SK-N-SH treated with all-trans-retinoic acid at 6 μM for 48 hours (cell line): ENCODE data around the gene ARHGDIG.

Experiments used
- ATAC-seq: fragments of 200-7000 bp; cut with Tn5 transposase; 3 replicates; pipeline ENCODE4 v1.9.1; 2020; ENCODE audit warnings: mild to moderate bottlenecking, moderate library complexity
- ARNTL ChIP-seq: fragments of 450-650 bp; formaldehyde crosslinking; IDR thresholded peaks from 2 replicates; pipeline ENCODE4 v1.5.0; 2020; ENCODE audit warnings: low read depth, mild to moderate bottlenecking, moderate library complexity, borderline replicate concordance
- BACH2 ChIP-seq: fragments of 250-450 bp; sonication (Bioruptor Pico); IDR thresholded peaks from 2 replicates; pipeline ENCODE4 v1.9.0; 2021; ENCODE audit warnings: mild to moderate bottlenecking, borderline replicate concordance
- CREB5 ChIP-seq: fragments of 250-450 bp; sonication (Bioruptor Pico); IDR thresholded peaks from 2 replicates; pipeline ENCODE4 v1.5.1; 2020; ENCODE audit warnings: low read depth, mild to moderate bottlenecking, moderate library complexity
- CSDC2 ChIP-seq: fragments of 250-450 bp; sonication (Bioruptor Pico); IDR thresholded peaks from 2 replicates; pipeline ENCODE4 v1.5.0; 2020; ENCODE audit warnings: mild to moderate bottlenecking, moderate library complexity
- CSRNP3 ChIP-seq: fragments of 250-450 bp; sonication (Bioruptor Pico); IDR thresholded peaks from 2 replicates; pipeline ENCODE4 v1.5.1; 2021; ENCODE audit warnings: mild to moderate bottlenecking, moderate library complexity
- ESRRG ChIP-seq: fragments of 250-450 bp; sonication (Bioruptor Pico); IDR thresholded peaks from 2 replicates; pipeline ENCODE4 v1.6.1; 2021; ENCODE audit warnings: mild to moderate bottlenecking
- GLIS3 ChIP-seq: fragments of 250-450 bp; sonication (Bioruptor Pico); IDR thresholded peaks from 2 replicates; pipeline ENCODE4 v1.5.0; 2020; ENCODE audit warnings: mild to moderate bottlenecking, moderate library complexity
- ISL1 ChIP-seq: fragments of 250-450 bp; sonication (Bioruptor Pico); IDR thresholded peaks from 2 replicates; pipeline ENCODE4 v2.1.2; 2022; ENCODE audit warnings: mild to moderate bottlenecking, moderate library complexity
- OSR1 ChIP-seq: fragments of 250-450 bp; sonication (Bioruptor Pico); IDR thresholded peaks from 2 replicates; pipeline ENCODE4 v1.8.0; 2022; ENCODE audit warnings: moderate library complexity, mild to moderate bottlenecking, inconsistent platforms
- PATZ1 ChIP-seq: fragments of 250-450 bp; sonication (Bioruptor Pico); IDR thresholded peaks from 2 replicates; pipeline ENCODE4 v1.8.0; 2020; ENCODE audit warnings: mild to moderate bottlenecking, moderate library complexity, borderline replicate concordance
- POU6F1 ChIP-seq: fragments of 250-450 bp; sonication (Bioruptor Pico); IDR thresholded peaks from 2 replicates; pipeline ENCODE4 v1.8.0; 2021; ENCODE audit warnings: low read depth, mild to moderate bottlenecking, moderate library complexity, borderline replicate concordance
- PPARA ChIP-seq: fragments of 250-450 bp; sonication (Bioruptor Pico); IDR thresholded peaks from 2 replicates; pipeline ENCODE4 v1.5.0; 2020; ENCODE audit warnings: mild to moderate bottlenecking, borderline replicate concordance
- TSHZ2 ChIP-seq: fragments of 250-450 bp; sonication (Bioruptor Pico); IDR thresholded peaks from 2 replicates; pipeline ENCODE4 v1.5.0; 2020; ENCODE audit warnings: mild to moderate bottlenecking, moderate library complexity
- ZC3H10 ChIP-seq: fragments of 250-450 bp; sonication (Bioruptor Pico); IDR thresholded peaks from 2 replicates; pipeline ENCODE4 v1.5.1; 2021; ENCODE audit warnings: mild to moderate bottlenecking, moderate library complexity
- ZFP3 ChIP-seq: fragments of 250-450 bp; sonication (Bioruptor Pico); IDR thresholded peaks from 2 replicates; pipeline ENCODE4 v1.5.0; 2020; ENCODE audit warnings: mild to moderate bottlenecking, moderate library complexity
- ZFP30 ChIP-seq: fragments of 450-650 bp; formaldehyde crosslinking; IDR thresholded peaks from 2 replicates; pipeline ENCODE4 v1.5.0; 2022; ENCODE audit warnings: mild to moderate bottlenecking, moderate library complexity

ARHGDIG gene

GRCh38 chr16:247027-247426, 33.4 kb upstream of the ARHGDIG start:
- no peak for ATAC-seq
- no peak for TF ChIP-seq PATZ1 (CRISPR knock-in tag)
- TF ChIP-seq CSRNP3 (CRISPR knock-in tag) = no peak
- TF ChIP-seq ZFP3 (CRISPR knock-in tag) = no peak
- TF ChIP-seq ZFP30 (CRISPR knock-in tag) = no peak
- TF ChIP-seq BACH2 = no peak
- TF ChIP-seq OSR1 = no peak

- TF ChIP-seq OSR1 (no peak), PATZ1 (CRISPR knock-in tag) (no peak), ZC3H10 (CRISPR knock-in tag) (no peak), CREB5 (CRISPR knock-in tag) (no peak)
- ATAC-seq = no peak
Observed at GRCh38 chr16:249431-249830, 31.0 kb upstream of the ARHGDIG start.

- no peak for ATAC-seq
- TF ChIP-seq TSHZ2 (CRISPR knock-in tag) = no peak
- TF ChIP-seq CSDC2 (CRISPR knock-in tag) = no peak
- no peak for TF ChIP-seq BACH2
- no peak for TF ChIP-seq ISL1 (CRISPR knock-in tag)
- TF ChIP-seq POU6F1 (CRISPR knock-in tag) = no peak
- TF ChIP-seq PPARA (CRISPR knock-in tag) = no peak
- TF ChIP-seq GLIS3 (CRISPR knock-in tag) = no peak
- TF ChIP-seq ZFP3 (CRISPR knock-in tag) = no peak
- TF ChIP-seq ESRRG (CRISPR knock-in tag) = no peak
- no peak for TF ChIP-seq ZC3H10 (CRISPR knock-in tag)
- TF ChIP-seq ARNTL (CRISPR knock-in tag) = no peak
Observed at GRCh38 chr16:252366-253337, 27.7 kb upstream of the ARHGDIG start.
